Stimulated activated CD8-positive, alpha-beta memory T cell treated with anti-CD3 and anti-CD28 coated beads, Interleukin-4, amount 100 ng/mL, for 24 hours (primary cell): Measurements from ENCODE around the gene DMGDH.

Experiments
- DNase-seq: peaks from one replicate; pipeline ENCODE4 v3.0.0-alpha.2; 2020; ENCODE audit warnings: low read depth

DMGDH gene

DNA sequence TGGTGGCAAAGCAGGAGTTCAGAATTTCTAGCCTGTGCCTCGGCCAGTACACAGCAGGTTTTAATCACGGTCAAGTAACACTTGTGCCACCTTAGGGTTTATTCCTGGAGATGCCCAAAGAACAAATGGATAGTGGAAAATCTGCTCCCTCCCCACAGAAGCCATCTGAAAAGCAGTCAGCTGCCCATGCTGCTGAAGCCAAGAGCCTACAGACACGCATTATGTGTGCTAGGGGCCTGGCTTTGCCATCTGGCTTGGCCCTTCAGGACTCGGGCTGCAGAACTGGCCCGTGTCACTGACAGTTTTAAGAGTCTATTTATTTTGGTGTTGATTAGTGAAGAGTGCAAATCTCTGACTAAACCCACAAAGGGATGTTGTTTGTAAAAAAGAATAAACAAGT lies 95.5 kb downstream of the DMGDH start:
- no peak for DNase-seq

DNA sequence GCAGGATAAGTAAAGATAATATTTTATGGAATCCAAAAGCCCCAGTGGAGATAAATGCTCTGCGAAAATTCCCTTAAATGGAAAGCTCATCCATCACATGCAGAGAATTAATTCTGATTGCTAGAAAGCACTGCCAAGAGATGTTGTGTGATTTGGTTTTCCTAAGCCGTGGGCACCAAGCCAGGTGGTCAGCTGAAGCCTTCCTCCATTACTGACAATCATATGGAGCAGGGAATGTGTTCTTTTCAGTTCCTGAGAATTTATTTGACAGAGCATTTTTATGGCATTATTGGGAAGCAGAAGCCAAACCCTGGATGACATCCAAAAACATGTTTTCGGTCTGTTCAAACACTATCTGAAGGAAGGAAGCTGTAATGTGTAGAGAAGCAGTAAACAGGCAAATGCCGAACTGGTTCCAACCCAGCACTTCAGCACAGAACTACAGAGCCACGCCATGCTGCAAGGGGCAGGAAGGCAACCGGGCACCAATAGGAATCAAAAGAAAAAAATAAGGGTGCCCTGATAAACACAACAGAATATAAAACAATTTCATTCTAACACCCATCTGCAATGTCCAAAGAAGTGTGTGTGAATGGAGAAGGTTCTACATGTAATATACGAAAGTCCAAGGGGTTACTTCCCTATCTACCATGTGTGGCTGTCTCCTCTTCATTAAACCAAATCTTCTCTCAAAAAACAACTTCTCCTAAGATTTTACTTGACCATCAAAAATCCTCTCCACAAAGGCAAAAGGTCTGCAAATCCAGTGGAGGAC lies 96.6 kb downstream of the DMGDH start:
- no peak for DNase-seq

DNA sequence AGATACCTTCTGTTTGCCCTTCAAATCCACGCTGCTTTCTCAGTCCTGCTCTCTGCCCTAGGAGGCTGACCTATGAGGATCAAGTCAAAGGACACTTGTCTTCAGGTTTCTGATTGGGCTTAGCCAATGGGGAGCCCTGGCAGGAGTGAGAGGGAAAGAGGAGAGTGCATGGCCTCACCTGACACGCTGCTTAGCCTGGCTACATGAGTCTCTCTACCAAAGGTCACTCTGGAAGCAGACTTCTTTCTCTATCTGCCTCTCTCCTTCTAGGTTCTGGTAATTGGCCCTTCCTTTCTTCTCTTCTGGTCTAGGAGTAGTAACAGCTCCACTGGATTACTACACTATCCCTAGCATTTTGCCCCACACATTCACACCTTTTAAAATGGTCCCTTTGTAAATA lies 97.5 kb downstream of the DMGDH start:
- DNase-seq: no peak

DNA sequence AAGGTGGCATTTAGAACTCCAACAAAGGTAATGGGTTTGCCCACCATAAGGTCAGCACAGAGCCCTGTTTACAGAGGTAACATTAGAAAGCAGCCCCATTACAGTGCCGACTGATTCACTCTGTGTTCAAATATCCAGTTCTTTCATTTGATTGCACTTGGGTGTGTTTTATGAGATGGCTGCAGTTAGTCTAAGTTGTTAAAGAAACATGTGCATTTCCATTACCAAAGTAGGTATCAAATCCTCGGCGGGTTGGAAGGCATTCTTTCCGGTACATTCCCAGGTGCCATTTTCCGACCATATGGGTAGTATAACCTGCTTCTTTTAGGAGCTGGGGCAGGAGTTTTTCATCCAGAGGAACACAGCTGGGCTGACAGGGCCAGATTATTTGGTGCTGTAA lies 100.7 kb downstream of the DMGDH start:
- no peak for DNase-seq

DNA sequence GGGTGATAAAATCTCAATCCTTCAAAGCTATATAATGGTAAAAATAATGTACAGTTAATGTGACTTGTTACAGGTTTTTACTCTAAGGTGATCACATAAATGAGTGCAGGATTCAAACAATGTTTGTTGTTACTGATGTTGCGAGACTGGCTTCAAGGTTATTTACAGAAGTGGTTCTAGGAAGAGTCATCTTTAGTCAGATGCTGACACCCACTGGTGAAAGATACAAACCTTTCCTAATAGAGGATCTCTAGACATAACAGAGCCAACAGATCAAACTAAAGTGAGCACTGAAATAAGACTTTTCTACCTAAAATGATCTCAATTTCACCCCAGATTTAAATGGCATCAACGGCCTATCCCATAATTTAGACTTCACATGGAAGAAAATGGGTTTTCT lies 104.6 kb downstream of the DMGDH start:
- no peak for DNase-seq

DNA sequence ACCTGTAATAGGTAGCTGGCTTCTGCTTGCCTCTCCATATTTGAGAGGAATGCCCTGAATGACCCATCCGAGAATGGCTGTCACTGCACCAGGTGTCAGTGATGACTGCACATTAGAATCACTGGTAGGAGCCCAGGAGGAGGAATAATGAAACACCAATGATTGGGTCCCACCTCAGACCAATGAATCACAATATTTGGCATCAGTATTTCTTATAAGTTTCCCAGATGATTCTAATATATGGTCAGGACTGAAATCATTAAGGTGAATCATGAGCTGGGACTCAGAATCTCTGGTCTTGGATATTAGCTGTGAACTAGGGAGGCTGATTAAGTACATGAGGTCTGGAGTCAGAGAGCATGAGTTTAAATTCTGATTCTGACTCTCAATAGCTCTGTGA lies 107.7 kb downstream of the DMGDH start:
- no peak for DNase-seq

DNA sequence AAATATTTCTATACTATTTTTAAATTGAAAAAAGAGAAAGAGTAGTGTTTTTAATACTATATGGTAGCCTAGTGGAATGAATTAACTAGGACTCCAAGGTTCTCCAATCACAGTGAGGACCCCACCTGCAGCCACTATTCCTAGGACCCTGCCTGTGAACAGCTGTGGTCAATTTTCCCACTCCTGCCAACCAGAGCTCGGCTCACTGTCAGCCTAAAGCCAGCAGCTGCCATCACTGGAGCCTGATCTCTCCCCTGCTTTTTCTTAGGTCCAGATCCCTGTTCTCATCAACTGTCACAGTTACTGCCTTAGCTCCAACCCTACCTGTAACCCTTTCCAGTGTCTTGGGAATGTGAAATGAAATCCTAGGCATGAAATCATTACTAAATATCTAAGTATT lies 109.7 kb downstream of the DMGDH start:
- no peak for DNase-seq

DNA sequence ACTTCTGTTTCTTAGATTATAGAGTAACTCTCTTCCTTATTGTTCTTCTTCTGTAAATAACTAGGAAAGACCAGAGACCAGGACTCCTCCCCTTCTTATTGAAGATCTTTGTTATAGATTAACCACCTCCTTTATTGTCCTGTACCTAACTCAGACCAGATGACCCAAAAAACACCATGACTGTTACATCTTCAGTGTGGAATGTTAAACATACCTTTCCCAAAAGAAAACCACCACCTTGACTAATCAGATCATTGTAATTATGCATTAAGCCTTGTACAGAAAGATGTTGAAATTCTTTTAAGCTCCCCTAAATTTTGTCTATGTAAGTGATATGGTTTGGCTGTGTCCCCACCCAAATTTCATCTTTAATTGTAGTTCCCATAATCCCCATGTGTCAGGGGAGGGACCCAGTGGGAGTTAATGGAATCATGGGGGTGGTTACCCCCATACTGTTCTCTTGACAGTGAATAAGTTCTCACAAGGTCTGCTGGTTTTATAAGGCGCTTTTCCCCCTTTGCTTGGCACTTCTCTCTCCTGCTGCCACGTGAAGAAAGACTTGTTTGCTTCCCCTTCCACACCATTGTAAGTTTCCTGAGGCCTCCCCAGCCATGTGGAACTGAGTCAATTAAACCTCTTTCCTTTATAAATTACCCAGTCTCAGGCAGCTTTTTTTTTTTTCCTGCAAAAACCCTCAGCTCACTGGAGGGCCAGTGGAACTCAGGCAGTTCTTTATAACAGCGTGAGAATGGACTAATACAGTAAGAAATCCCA lies 110.6 kb downstream of the DMGDH start:
- no peak for DNase-seq

DNA sequence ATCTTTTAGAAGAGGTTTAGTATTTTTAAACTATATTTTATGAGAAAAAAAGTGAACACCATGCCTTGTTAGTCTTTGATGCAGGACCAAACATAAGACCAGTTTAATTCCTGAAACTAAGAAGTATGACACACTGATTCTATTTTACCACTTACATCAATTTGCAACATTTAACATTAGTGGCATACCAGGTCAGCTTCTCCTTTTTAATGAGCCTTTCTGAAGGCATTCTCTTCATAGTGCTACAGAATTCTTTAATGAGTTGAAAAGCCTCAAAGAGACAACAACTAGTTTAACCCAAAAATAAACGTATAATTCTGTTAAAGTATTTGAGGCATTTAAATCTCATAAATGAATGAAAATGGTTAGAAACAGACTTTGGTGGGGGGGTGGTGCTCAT lies 112.6 kb downstream of the DMGDH start:
- no peak for DNase-seq

DNA sequence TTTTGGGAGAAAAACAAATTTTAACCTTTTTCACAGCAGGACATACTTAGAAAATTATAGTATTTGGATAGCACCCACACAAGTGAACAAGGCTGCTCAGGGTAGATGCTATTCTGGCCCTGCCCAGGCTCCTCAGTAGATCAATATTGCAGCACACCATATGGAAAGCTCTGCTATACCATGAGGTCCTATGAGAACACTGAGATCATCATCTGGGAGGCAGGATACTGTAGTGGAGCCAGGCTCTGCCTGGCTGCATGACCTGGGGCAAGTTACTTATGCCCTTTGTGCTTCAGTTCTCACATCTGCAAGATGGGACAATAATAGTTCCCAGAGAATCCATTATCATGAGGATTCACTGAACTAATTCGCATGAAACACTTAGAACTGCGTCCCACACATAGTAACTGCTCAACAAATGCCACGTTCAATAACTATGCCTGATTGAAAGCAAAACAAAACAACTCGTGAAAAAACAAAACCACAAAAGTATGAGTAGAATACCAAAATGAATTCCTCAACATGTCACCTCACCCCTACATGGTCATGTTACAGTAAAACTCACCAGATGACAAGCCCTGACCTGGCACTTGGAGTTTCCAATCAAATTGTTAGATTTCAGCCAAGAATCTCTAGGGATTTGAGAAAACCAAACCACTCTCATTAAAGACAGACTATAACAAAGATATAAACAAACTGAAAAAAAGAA lies 116.2 kb downstream of the DMGDH start:
- DNase-seq: no peak
